Hepatic stellate cell (primary cell): ENCODE data around the gene GNG3.

Experiments
- DNase-seq: peaks from one replicate; pipeline ENCODE4 v3.0.0; 2011; ENCODE audit warnings: low spot score

Gene GNG3

DNA sequence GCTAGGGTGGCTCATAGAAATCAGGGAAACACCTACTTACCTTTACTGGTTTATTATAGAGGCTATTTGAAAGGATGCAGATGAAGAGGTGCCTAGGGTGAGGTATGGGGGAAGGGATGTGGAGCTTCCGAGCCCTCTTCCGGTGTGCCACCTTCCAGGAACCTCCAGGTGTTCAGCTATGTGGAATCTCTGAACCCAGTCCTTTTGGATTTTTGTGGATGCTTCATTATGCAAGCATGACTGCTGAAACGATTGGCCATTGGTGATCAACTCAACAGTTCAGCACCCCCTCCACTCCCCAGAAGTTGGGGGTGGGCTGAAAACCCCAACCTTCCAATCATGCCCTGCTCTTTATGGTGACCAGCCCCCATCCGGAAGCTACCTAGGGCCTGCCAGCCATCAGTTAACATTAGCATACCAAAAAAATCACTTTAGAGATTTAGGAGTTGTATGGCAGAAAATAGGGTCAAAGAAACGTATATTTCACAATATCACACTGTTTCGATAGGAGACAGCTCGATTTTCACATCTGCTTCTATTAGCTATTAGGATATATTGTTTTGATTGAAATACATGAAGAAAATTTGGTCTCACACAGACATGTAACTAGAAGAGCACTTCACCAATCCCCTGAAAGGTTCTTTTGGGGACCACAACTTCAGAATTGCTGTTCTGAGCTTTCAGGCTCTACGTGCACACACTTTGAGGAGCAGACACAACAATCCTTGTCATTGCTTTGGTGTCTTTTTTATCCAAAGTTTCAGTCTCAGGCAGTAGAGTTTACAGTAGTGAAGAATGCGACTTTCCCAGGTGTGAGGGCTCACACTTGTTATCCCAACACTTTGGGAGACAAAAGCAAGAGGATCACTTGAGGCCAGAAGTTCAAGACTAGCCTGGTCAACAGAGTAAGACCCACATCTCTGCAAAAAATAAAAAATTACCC, 50.6 kb downstream of the GNG3 start:
- no peak for DNase-seq
